IMR-90 (cell line): ENCODE measurements around the gene GSTA1. TPM values are rescaled to one million over a fixed set of nuclear protein-coding genes. Genes with fewer than 3 reads are reported as not detected.

Experiments used
- ATAC-seq: fragments of 200-7000 bp; cut with Tn5 transposase; 2 replicates; pipeline ENCODE4 v1.9.1; 2020; ENCODE audit warnings: low read depth, mild to moderate bottlenecking, moderate library complexity
- BruUV-seq: library from RNA; stranded (reverse); fragments of 400-500 nt; replicated peaks from 2 replicates; lab custom pipeline; 2021; lab: Mats Ljungman, UMichigan
- CTCF ChIA-PET: fragments of 300-600 bp; formaldehyde crosslinking; extraction: SDS; loops from one replicate; lab custom pipeline; 2021; ENCODE audit warnings: antibody characterized with exemption; lab: Yijun Ruan, JAX
- POLR2A ChIA-PET: fragments of 300-600 bp; sonication (Branson Sonifier 250); formaldehyde crosslinking; loops from one replicate; lab custom pipeline; 2022; ENCODE audit warnings: antibody characterized with exemption; ENCODE audit not compliant: unreplicated experiment; lab: Charles Lee
- DNase-seq: peaks from one replicate; pipeline ENCODE4 v3.0.0; 2013
- H2AFZ ChIP-seq: replicated peaks from 2 replicates; pipeline ENCODE3; 2013; ENCODE audit warnings: low read length, mild to moderate bottlenecking; ENCODE audit not compliant: poor library complexity
- H2AK5ac ChIP-seq: 2 replicates; pipeline ENCODE4 v1.6.1; 2013; ENCODE audit warnings: low read depth, low read length, inconsistent platforms
- H2AK9ac ChIP-seq: replicated peaks from 2 replicates; pipeline ENCODE3; 2013; ENCODE audit warnings: mild to moderate bottlenecking, low read depth, low read length, moderate library complexity; ENCODE audit not compliant: poor library complexity
- H2BK120ac ChIP-seq: 2 replicates; pipeline ENCODE4 v1.6.1; 2013; ENCODE audit warnings: low read depth, low read length, inconsistent platforms
- H2BK15ac ChIP-seq: 3 replicates; pipeline ENCODE4 v1.6.1; 2013; ENCODE audit warnings: low read depth, low read length, inconsistent platforms
- H2BK20ac ChIP-seq: 2 replicates; pipeline ENCODE4 v1.6.1; 2013; ENCODE audit warnings: low read depth, mild to moderate bottlenecking, inconsistent platforms, low read length, moderate library complexity
- H2BK5ac ChIP-seq: 2 replicates; pipeline ENCODE4 v1.6.1; 2013; ENCODE audit warnings: mild to moderate bottlenecking, low read depth, low read length, inconsistent platforms; ENCODE audit not compliant: poor library complexity, severe bottlenecking
- H3K14ac ChIP-seq: replicated peaks from 2 replicates; pipeline ENCODE4 v1.6.1; 2013; ENCODE audit warnings: low read depth, low read length, inconsistent platforms
- H3K18ac ChIP-seq: 2 replicates; pipeline ENCODE4 v1.6.1; 2013; ENCODE audit warnings: low read depth, low read length, control low read depth
- H3K23ac ChIP-seq: 2 replicates; pipeline ENCODE4 v1.6.1; 2013; ENCODE audit warnings: low read depth, low read length, inconsistent platforms
- H3K27ac ChIP-seq: 2 replicates; pipeline ENCODE4 v1.5.1; 2013; ENCODE audit warnings: mild to moderate bottlenecking, control low read depth, low read length; ENCODE audit not compliant: insufficient read depth
- H3K27me3 ChIP-seq: 2 replicates; pipeline ENCODE4 v1.6.1; 2013; ENCODE audit warnings: low read length; ENCODE audit not compliant: control insufficient read depth, insufficient read depth
- H3K36me3 ChIP-seq: 2 replicates; pipeline ENCODE4 v1.6.1; 2013; ENCODE audit warnings: low read length, mixed read lengths; ENCODE audit not compliant: control insufficient read depth, insufficient read depth
- H3K4ac ChIP-seq: 2 replicates; pipeline ENCODE4 v1.6.1; 2013; ENCODE audit warnings: low read depth, low read length, inconsistent platforms
- H3K4me1 ChIP-seq: 2 replicates; pipeline ENCODE4 v1.6.1; 2013; ENCODE audit warnings: low read length, mixed read lengths; ENCODE audit not compliant: control insufficient read depth, insufficient read depth
- H3K4me2 ChIP-seq: 2 replicates; pipeline ENCODE4 v1.6.1; 2013; ENCODE audit warnings: low read depth, mild to moderate bottlenecking, control low read depth, low read length, moderate library complexity
- H3K4me3 ChIP-seq: 2 replicates; pipeline ENCODE4 v1.5.1; 2013; ENCODE audit warnings: low read depth, mild to moderate bottlenecking, control low read depth, low read length, moderate library complexity; ENCODE audit not compliant: insufficient read depth
- H3K56ac ChIP-seq: 2 replicates; pipeline ENCODE4 v1.6.1; 2013; ENCODE audit warnings: low read length, inconsistent platforms; ENCODE audit not compliant: insufficient read depth; ENCODE audit errors: extremely low read depth
- H3K79me1 ChIP-seq, 2 experiments: 2 replicates each; pipeline ENCODE4 v1.6.1; 2013; ENCODE audit warnings: low read length in 2 of 2, inconsistent platforms in 1 of 2, low read depth in 1 of 2
- H3K9ac ChIP-seq: 2 replicates; pipeline ENCODE4 v1.6.1; 2013; ENCODE audit warnings: low read depth, low read length, control low read depth
- H3K9me1 ChIP-seq: 2 replicates; pipeline ENCODE4 v1.6.1; 2013; ENCODE audit warnings: low read length, inconsistent platforms; ENCODE audit not compliant: insufficient read depth
- H3K9me3 ChIP-seq: 2 replicates; pipeline ENCODE4 v1.6.1; 2013; ENCODE audit warnings: low read length; ENCODE audit not compliant: control insufficient read depth, insufficient read depth
- H4K20me1 ChIP-seq: 2 replicates; pipeline ENCODE4 v1.6.1; 2013; ENCODE audit warnings: low read length, inconsistent platforms; ENCODE audit not compliant: insufficient read depth
- H4K5ac ChIP-seq: 2 replicates; pipeline ENCODE4 v1.6.1; 2013; ENCODE audit warnings: mild to moderate bottlenecking, low read depth, low read length, control low read depth
- H4K8ac ChIP-seq, 2 experiments: 2 replicates each; pipeline ENCODE4 v1.6.1; 2013; ENCODE audit warnings: low read depth in 2 of 2, low read length in 2 of 2, control low read depth in 1 of 2, inconsistent platforms in 1 of 2
- H4K91ac ChIP-seq: 2 replicates; pipeline ENCODE4 v1.6.1; 2013; ENCODE audit warnings: low read depth, low read length, inconsistent platforms; ENCODE audit not compliant: insufficient read depth
- CEBPB ChIP-seq: IDR thresholded peaks from 2 replicates; pipeline ENCODE4 v1.6.1; 2012; ENCODE audit warnings: low read depth, low read length, improper control_type of control experiment
- MAFK ChIP-seq: IDR thresholded peaks from 2 replicates; pipeline ENCODE4 v1.6.1; 2012; ENCODE audit warnings: low read depth, low read length, improper control_type of control experiment
- POLR2A ChIP-seq: IDR thresholded peaks from 2 replicates; pipeline ENCODE4 v1.6.1; 2012; ENCODE audit warnings: mild to moderate bottlenecking, low read depth, low read length
- SMC3 ChIP-seq: fragments of 150-350 bp; IDR thresholded peaks from 2 replicates; pipeline ENCODE4 v1.6.1; 2016; ENCODE audit warnings: low read depth, mild to moderate bottlenecking, antibody characterized with exemption, low read length, moderate library complexity
- WGBS, 2 experiments: methylation state at CpG; one replicate each; pipeline versions ENCODE4 v1.1.5 to v1.1.7; 2013; ENCODE audit warnings: missing lambda C conversion rate in 2 of 2; ENCODE audit not compliant: insufficient read length in 1 of 2; ENCODE audit errors: extremely low coverage in 2 of 2; 5-methylcytosine and 5-hydroxymethylcytosine counted together
- dilution Hi-C: fragments of 300-500 bp; cut with HindIII; formaldehyde crosslinking; loops from one replicate; pipeline ENCODE4 v1.14.3; 2018; ENCODE audit warnings: low sequenced_read_pairs; ENCODE audit not compliant: unreplicated experiment
- in situ Hi-C: fragments of 300-500 bp; cut with MboI; formaldehyde crosslinking; loops from 3 replicates; pipeline ENCODE4 v1.14.3; 2019; ENCODE audit warnings: low sequenced_read_pairs, inconsistent platforms, mixed read lengths
- intact Hi-C: fragments of 100-400 bp; cut with micrococcal nuclease; formaldehyde crosslinking; loops from 2 replicates; pipeline ENCODE4 v1.10.0; 2022
- polyA plus RNA-seq, 3 experiments: library from polyadenylated mRNA; depleted of rRNA; stranded (reverse); fragments of >200 nt; gene quantifications; 2 replicates each; pipeline ENCODE4 v1.2.3, GENCODE V29; 2012; ENCODE audit warnings: low replicate concordance in 1 of 3
- total RNA-seq: library from RNA; depleted of rRNA; stranded (reverse); fragments of >200 nt; gene quantifications from 2 replicates; pipeline ENCODE4 v1.2.3, GENCODE V29; 2012
- TF ChIP-seq, protein P1 (sequence below): fragments of 150-350 bp; IDR thresholded peaks from 2 replicates; pipeline ENCODE4 v1.6.1; 2017; ENCODE audit warnings: mild to moderate bottlenecking, antibody characterized with exemption, low read length, low read depth

The GSTA1 gene
- total and polyA plus RNA-seq, 2 of the 4 experiments (the other 2 are of a cell fraction), result 0.18 to 0.31 TPM

DNA sequence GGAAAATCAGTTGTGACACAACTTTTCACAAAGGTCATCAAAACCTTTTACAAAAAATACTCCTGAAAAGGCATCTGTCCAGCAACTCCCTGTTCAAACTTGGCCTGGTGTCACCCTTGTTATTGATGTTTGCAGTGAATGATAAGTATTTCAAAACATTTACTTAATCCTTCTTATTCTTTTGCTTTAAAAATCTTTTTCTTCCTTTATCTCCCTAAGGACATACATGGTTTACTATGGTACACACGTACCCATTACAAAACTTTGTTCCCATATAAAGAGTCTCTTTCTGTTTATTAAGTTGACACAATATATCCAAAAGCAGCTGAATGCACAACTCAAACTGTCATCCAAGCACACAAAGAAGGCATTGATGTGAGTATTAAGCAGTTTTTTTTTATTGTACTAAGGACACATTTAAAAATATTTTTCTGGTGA lies 57.8 kb downstream of the GSTA1 start:
- no TSS peak for BruUV-seq

More for the DNA sequence above, 57.8 kb downstream of the GSTA1 start:
- H3K4me3 ChIP-seq, result no peak overlapping the region
- dilution Hi-C loops, result no loop called here
- H3K18ac ChIP-seq, result no peak overlapping the region
- intact Hi-C loops, result no loop called here
- no peaks in the 10 kb centered on the region for H3K79me1 ChIP-seq
- H2AK9ac ChIP-seq, result no peak overlapping the region
- H2BK20ac ChIP-seq, result no peak overlapping the region
- no peak overlapping the region for H4K91ac ChIP-seq
- H3K9me3 ChIP-seq, result peaks cover 3% of the 10 kb centered on the region
- H3K9ac ChIP-seq, result no peak overlapping the region
- peaks cover 2% of the 10 kb centered on the region; the same call in 1 of the 2 replicates for H3K4me1 ChIP-seq
- DNase-seq (no peak), ATAC-seq (no peak)
- H3K27ac ChIP-seq, result no peak overlapping the region
- H3K27me3 ChIP-seq, result no peaks in the 10 kb centered on the region; the same call in 1 of the 2 replicates
- no peak for TF ChIP-seq POLR2A
- no peak for TF ChIP-seq CEBPB
- no peak for TF ChIP-seq MAFK
- no peak for TF ChIP-seq SMC3
- TF ChIP-seq, protein P1, sequence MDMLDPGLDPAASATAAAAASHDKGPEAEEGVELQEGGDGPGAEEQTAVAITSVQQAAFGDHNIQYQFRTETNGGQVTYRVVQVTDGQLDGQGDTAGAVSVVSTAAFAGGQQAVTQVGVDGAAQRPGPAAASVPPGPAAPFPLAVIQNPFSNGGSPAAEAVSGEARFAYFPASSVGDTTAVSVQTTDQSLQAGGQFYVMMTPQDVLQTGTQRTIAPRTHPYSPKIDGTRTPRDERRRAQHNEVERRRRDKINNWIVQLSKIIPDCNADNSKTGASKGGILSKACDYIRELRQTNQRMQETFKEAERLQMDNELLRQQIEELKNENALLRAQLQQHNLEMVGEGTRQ, result no peak
- H4K8ac ChIP-seq, result no peak overlapping the region
- no peak overlapping the region for H3K14ac ChIP-seq
- no peak overlapping the region for H3K4me2 ChIP-seq
- no peak overlapping the region for H3K23ac ChIP-seq
- no peak overlapping the region for H2BK120ac ChIP-seq
- no peak overlapping the region for H4K5ac ChIP-seq
- ChIA-PET POLR2A (no interaction called here), CTCF (interaction anchor here (1.2 kb wide), 1 partner anchor 9 kb away, joined by 3 read pairs; no protein-coding TSS in a partner anchor)
- H2BK5ac ChIP-seq, result no peak overlapping the region
- H4K20me1 ChIP-seq, result no peaks in the 10 kb centered on the region
- no peaks in the 10 kb centered on the region for H3K9me1 ChIP-seq
- no peaks in the 10 kb centered on the region for H3K36me3 ChIP-seq
- no CpG with 5 or more reads among the region's 1 CpG for WGBS, 2 experiments
- H2AFZ ChIP-seq, result no peak overlapping the region
- H3K4ac ChIP-seq, result no peak overlapping the region
- H2AK5ac ChIP-seq, result no peak overlapping the region
- no peak overlapping the region for H2BK15ac ChIP-seq
- in situ Hi-C loops, result no loop called here
- no peak overlapping the region for H3K56ac ChIP-seq
